Stimulated activated CD4-positive, alpha-beta T cell treated with anti-CD3 and anti-CD28 coated beads, Interleukin-1b, Interleukin-23, amount 100 ng/mL, for 1 hour (primary cell): ENCODE data around the gene TMEM33.

Source experiments
- DNase-seq, 2 donors: peaks; one replicate each; pipeline ENCODE4 v3.0.0-alpha.2; 2020; ENCODE audit warnings: low read depth in 2 of 2

TMEM33 gene

DNA sequence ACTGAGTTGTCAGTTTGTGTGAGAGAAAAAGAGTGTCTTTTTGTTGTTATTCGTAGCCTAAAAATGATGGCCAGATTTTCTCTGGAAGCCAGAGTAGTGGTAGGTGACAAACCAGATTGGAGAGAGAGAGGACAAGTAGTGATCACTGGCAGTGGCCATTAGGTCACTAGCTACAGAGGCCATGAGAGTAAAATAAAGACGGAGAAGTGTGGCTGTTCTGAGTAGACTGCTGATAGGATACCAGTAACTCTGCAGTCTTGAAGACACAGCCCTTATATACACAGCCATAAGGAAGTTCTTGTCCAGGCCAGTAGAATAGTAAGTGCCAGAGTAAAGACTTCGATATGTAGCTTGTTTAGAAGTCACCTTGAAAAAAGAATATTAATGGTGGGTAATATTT, 62.8 kb downstream of the TMEM33 start:
- DNase-seq = no peak

DNA sequence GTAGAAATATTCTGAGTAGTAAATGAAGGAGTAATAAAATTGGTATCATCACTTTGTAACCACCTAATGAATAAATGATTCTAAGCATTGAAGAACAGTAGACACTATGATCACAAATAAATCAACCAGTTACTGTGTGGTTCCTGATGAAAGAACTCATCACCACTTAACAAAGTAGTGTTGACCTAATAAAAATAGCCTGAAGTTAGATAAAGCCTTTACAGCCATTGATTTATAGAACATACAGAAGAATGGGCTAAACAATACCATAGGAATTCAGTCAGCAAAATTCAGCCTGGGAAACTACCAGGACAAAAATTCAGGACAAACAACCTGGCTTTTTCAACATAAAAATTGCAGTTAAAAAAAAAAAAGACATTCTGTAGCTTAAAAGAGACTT, 64.1 kb downstream of the TMEM33 start:
- no peak for DNase-seq

DNA sequence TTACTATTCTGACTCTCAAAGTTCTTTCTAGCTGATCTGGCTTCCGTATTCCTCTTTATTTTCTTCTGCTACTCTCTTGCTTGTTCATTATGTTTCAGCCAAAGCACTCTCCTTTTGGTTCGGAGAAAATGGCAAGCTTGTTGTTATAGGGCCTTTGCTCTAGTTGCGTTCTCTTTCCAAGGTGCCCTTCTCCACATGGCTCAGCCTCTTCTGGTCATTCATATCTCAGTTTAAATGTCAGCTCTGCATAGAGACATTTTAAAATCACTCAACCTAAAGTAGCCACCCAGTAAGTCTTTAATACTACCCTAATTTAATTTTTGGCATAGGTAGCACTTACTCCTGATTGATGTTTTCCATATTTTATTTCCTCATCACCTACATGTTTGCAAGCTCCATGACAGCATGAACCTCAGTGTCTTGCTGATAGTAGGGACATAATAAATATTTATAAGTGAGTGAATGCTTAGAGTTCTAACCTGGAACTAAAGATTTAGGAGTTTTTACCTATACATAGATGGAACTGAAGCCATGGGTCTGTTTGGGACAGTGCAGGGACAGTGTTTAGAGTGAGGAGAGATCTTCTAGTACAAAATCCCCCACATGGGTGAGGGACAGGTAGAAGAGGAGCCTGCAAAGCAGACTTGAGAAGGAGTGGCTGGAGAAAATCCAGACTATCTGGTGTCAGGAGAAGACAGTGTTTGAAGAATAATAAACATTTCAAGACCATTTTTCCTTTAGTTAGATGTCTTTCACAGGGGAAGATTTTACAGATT, 73.0 kb downstream of the TMEM33 start:
- DNase-seq = no peak
